Suppressor macrophage treated with lipopolysaccharide for 1 hour (primary cell): ENCODE measurements around the gene AKTIP.
"Not testable (repeated sequence)": the region's sequence is repeated elsewhere in the genome, so short reads cannot be mapped to it uniquely, and the experiment has no call there.

ENCODE experiments used
- DNase-seq, 3 donors: peaks; one replicate each; pipeline ENCODE4 v3.0.0-alpha.2; 2020 to 2022

Gene AKTIP

DNA sequence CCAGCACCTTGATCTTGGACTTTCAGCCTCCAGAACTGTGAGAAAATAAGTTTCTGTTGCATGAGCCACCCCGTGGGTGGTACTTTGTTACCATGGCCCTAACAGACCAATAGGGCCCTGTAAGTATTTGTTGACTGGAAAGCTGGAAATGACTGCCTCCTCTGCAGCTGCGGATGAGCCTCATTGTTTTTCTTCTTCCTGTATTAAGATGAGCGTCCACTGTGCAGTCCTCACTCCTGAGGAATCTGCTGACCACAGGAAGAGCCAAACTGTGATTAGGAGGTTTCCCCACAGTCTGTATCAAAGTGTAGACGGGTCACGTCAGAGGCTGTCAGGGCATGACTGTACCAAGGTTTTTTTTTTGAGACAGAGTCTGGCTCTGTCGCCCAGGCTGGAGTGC is 12.2 kb upstream of the AKTIP start:
- no peak for DNase-seq

DNA sequence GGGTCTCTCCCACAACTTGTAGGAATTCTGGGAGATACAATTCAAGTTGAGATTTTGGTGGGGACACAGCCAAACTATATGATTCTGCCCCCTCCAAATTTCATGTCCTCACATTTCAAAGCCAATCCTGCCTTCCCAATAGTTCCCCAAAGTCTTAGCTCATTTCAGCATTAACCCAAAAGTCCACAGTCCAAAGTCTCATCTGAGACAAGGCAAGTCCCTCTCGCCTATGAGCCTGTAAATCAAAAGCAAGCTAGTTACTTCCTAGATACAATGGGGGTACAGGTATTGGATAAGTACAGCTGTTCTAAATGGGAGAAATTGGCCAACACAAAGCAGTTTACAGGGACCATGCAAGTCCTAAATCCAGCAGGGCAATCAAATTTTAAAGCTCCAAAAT is 9.8 kb upstream of the AKTIP start:
- not testable (repeated sequence) for DNase-seq

- no peak for DNase-seq
Observed at GRCh38 chr16:53511403-53512280, 8.6 kb upstream of the AKTIP start.

DNA sequence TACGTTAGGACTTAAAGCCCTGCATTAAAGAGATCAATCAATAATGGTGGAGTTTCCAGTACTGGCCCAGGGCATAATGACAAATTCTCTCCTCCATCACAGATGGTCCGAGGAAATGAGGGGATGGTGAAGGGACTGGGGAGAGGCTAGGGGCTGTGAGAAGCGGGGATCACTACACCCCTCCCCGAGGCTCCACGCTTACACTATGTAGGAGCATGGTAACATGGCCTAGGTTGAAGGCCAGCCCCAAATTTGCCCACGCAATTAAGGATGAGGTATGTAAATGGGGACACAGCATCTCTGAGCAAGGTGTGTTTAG is 8.0 kb upstream of the AKTIP start:
- DNase-seq = no peak

DNA sequence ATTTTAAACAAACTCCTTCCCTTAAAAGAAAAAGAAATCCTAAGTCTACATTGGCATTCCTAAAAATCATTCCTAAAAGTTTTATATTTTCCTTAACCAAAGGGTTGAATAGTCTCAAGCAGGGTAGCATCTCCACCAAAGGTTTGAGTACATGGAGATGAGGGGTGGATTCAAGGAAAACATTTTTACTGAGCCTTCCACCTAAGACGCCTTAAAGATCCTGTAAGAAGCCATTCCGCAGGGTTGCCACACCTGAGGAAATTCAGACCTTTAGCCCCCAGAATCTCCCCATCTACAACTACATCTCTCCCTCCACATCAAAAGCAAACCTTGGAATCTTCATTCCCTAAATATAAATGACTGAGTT is 7.7 kb upstream of the AKTIP start:
- no peak for DNase-seq

GRCh38 chr16:53509906-53510703 is 7.1 kb upstream of the AKTIP start:
- DNase-seq = peak; percentile 66 to 82 (median 79)

GRCh38 chr16:53507464-53508179 is 4.6 kb upstream of the AKTIP start:
- no peak for DNase-seq

DNA sequence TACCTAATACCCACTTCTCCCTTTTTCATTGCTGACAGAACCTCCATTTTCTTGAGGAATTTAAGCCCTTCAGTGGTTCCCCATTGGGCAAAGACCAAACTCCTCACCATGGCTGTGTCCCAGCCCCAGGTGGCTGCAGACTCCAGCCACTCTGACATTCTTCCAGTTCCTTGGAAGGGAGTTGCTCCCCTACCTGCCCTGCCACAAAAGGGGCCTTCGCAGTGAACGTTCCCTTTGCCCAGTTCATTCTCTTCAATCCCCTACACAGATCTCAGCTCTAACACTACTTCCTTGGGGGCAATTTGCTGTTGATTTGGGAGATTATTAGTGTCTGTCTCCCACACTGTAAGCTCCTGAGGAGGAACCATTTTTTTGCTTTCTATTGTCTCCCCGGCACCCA is 3.2 kb upstream of the AKTIP start:
- no peak for DNase-seq

DNA sequence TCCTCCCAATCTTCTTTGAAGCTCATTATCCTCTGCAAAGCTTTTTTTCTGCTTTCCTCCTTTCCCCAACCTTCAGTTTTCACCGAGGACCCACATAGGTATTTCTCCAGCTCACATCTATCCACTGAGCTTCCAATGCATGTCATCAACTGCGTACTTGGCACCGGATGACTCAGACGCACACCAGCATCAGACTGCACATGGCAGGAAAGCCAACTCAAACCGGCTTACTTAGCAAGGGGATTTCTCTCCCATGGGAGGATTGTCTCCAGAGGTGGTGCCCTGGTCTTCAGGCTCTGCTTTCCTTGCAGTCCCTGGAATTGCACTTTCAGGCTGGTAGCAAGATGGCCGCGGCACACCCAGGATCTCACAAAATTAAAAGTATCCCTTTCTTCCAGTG is 1.7 kb upstream of the AKTIP start:
- no peak for DNase-seq

DNA sequence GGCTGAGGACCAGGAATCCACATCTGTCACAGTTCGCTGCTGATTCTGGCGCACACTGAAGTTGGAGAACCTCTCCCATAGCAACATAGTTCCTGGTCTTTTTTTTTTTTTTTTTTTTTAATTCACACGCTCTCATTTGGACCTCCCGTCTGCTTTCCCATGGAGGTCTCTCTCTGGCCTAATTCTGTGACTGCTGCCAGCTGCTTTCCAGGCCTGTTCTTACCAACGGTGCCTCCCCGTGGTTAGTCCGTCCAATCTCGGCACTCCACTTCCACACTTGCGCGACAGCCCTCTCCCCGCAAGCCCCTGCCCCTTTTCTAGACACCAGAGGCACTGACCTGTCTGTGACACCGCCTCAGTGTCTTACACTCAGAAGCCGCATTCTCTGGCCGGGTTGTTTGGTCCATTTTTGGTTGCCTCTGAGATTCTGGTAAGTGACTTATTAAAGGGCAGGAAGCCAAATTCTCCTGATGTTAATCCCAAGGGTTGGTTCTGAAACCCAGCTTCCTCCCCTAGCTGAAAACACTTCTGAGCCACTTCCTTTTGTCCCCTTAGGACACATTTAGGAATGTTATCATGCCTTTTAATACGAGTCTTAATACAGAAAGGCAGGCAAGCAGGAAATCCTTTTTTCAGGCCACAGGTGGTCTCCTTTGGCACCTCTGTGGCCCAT is 1.1 kb upstream of the AKTIP start:
- DNase-seq = peak in 1 of 3 donors; percentile 12

DNA sequence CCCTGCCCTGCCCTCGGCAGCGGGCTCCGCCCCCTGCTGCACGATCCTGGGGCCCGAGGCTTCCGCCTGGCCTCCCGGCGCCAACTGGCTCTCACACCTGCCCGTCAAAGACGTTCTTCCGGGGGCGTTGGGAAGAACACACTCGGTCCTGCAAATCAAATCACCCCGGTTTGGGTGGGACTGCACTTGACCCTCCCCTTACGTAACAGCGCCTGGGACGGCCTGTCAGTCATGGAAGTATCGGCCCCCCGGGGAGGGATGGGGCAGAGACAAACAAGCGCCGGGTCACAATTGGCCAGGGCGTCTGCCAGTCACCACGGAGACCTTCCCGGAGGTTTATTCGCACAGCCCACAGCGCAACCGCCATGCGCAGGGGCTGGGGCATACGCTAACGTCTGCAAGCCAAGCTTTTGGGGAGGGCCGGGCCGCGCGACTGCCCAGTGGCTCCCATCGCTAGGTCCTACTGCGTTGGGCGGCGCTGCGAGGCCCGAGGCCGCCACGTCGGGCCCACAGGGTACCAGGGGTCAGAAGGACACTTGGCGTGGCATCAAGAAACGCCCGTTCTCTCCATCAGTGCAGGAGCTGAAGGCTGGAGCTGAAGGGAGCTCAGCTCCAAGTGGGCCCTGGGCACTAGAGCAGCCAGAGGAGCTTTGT is 388 bp upstream of the AKTIP start:
- peak; percentile 100 for DNase-seq

DNA sequence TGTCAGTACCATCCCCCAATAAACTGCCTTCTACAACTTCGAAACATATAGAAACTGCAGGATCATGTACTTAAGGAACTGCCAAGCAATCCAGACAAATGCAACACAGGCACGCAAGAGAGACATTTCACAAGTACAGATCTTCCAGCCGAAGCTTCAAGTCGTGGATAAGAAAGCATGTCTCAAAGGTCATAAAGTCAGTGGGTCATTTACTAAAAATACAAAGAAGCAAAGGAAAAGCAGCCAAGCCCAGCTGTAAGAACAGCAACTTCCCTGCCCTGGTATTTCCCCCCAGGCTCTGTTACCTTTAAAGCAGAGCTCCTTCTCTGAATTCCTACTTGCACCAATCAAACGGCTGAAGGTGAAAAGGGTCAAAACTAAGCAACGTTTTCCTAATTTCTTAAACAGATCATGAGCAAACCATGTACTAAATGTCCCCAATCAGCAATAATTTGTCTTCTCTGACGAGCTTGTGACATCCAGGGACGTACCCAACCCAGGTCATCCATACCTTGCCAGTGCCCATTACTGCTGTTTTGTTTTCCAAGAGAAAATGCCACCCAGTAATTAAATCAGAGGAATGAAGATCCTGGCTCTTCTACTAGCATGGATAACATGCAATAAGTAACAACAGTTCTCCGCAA is 1.7 kb downstream of the AKTIP start:
- peak; percentile 11 to 29 (median 26) for DNase-seq

DNA sequence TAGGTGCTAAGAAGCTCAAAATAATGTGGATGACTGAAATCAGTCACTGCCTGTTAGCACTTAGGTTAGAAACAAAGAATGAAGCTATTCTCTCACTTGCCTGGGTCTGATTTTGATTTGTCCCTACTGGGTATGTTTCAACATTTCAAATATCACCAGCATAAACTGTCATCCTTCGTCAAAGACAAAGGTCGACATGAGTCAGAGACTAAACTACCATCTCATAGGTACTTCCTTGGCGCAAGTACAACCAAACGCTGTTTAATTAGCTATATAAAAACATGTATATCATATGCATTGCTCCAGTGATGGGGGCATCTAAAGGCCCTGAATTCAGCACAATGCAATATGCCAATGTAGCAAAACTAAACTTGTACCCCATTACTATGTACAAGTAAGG is 4.0 kb downstream of the AKTIP start:
- no peak for DNase-seq

- DNase-seq = no peak
Observed at GRCh38 chr16:53495325-53495724, 7.7 kb downstream of the AKTIP start.

- DNase-seq = no peak
Observed at GRCh38 chr16:53494636-53495035, 8.4 kb downstream of the AKTIP start.

DNA sequence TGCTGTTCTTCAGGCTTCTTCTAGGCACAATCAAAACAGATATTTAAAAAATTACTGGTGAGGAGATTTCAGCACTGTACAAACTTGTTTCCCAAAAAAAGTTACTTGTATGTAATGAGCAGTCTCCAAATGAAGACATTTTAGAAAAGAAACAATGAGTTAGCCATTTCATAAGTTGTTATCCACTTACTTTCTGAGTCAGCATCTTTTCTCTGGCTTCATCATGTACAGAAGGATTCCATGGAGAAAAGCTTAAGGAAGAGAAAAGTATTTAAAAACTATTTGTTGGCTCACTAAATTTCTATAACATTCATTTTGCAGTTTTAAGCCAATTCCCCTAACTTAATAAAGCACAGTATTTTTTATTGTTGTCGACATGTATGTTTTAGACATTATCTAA is 10.5 kb downstream of the AKTIP start:
- no peak for DNase-seq

GRCh38 chr16:53489755-53490154 is 13.3 kb downstream of the AKTIP start:
- DNase-seq = no peak

DNA sequence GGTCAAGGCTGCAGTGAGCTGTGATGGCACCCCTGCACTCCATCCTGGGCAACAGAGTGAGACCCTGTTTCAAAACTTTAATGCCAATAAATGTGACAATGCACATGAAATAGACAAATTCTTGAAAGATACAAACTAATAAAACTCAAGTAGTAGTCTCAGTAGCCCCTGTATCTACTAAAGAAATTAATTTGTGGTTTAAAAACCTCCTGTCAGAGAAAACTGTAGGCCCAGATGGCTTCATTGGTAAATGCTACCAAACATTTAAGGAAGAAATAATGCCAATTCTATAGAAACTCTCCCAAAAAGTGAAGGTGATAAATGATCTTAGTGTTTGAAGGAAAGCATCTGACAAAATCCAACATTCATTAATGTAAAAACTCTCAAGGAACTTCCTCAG is 16.8 kb downstream of the AKTIP start:
- no peak for DNase-seq

DNA sequence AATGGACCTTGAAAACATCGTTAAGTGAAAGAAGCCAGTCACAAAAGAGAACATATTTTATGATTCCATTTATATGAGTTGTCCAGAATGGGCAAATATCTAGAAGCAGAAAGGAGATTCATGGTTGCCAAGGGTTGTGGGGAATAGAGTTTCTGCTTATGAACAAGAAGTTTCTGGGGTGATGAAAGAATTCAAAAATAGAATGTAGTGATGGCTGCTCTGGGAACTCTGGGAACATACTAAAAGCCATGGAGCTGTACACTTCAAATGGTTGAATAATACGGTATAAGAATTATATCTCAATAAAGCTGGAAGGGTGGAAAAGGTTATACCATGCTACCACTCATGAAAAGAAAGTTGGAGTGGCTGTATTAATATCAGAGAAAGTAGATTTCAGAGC is 18.5 kb downstream of the AKTIP start:
- no peak for DNase-seq

- DNase-seq = peak; percentile 72 to 82 (median 79)
Observed at GRCh38 chr16:53482123-53482522, 20.9 kb downstream of the AKTIP start.

DNA sequence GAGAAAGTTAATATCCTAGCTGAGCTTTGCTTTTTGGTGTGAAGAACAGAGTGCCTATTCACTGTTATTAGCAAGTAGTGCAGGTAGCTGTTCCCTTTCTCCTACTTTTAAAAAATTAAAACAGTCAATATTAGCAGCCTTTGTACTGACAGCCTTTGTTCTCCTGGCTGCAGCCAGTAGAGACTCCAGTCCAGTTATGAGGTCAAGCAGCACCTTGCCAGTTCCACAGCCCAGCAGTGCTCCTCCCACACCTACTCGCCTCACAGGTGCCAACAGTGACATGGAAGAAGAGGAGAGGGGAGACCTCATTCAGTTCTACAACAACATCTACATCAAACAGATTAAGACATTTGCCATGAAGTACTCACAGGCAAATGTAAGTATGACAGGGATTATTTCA is 22.6 kb downstream of the AKTIP start:
- DNase-seq = no peak

GRCh38 chr16:53478965-53479364 is 24.0 kb downstream of the AKTIP start:
- no peak for DNase-seq
